Stimulated activated CD8-positive, alpha-beta memory T cell treated with anti-CD3 and anti-CD28 coated beads, Interleukin-7, amount 100 ng/mL, for 24 hours (primary cell): ENCODE measurements around the gene CDC123.
"Not testable (repeated sequence)": the region's sequence is repeated elsewhere in the genome, so short reads cannot be mapped to it uniquely, and the experiment has no call there.

Experiments
- DNase-seq: peaks from one replicate; pipeline ENCODE4 v3.0.0-alpha.2; 2020; ENCODE audit warnings: low read depth

Gene CDC123, protein sequence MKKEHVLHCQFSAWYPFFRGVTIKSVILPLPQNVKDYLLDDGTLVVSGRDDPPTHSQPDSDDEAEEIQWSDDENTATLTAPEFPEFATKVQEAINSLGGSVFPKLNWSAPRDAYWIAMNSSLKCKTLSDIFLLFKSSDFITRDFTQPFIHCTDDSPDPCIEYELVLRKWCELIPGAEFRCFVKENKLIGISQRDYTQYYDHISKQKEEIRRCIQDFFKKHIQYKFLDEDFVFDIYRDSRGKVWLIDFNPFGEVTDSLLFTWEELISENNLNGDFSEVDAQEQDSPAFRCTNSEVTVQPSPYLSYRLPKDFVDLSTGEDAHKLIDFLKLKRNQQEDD

DNA sequence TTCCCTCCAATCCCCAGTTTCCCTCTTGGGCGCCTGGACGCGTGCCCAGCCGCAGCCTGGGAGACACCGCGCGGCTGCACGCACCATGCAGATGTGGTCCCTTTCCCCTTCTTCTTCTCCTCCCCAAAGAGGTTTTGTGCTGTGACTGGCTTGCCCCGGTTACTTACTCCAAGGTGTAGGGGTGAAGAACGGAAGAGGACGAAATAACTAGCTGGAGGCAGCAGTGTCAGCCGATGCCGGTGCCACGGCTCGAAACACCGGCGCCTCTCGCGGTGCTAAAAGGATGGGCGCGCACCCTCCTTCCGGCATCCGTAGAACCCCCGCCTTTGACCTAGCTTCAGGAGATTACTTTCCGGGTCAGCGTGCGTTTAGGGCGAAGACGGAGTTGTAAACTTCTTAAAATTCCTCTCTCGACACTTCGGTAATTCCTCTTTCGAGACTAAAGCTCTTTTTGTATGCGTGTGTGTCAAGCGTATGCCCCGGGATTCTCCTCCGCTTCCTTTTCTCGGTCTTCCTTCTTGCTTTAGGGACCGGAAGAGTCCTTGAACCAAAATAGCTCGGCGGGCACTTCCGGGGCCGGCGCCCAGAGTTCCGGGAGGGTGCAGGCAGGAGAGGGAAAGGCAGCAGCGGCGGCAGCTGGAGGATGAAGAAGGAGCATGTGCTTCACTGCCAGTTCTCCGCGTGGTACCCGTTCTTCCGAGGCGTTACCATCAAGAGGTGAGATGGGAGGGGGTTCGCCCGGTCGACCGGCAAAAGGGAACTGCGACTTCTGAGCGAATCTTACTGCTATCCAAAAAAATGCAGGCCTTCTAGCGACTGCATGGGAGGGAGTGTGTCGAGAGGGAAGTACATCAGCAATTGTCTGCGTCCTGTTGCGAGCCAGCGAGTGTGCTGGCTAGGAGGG is at the start of gene CDC123, which contains the start of gene NUDT5:
TSS of gene CDC123 (plus strand) at position 586 of the 904 bp plus-strand sequence. CDS start at position 644, 58 bp downstream.
TSS of gene NUDT5 (minus strand) at position 289 of the 904 bp plus-strand sequence. CDS start 9,600 bp downstream, outside the sequence.
- DNase-seq, result peak; percentile 74

DNA sequence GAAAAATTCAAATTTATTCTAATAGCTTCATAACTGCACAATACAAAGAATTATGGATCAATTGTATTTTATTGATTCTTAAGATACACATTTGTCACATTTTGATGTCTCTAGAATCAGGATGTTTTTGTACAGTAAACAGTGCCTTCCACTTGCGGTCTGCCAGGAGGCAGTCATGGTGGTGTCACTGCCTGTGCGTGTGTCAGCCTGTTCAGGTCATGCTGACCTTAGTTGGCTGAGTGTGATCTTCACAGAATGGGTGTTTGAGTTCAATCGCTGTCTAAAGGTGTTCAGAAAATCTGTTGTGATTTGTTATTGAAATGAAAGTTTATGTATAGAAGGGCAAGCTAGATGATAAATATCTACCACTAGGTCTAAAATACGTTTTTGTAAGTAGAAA is 45.8 kb upstream of the CDC123 start:
- no peak for DNase-seq

DNA sequence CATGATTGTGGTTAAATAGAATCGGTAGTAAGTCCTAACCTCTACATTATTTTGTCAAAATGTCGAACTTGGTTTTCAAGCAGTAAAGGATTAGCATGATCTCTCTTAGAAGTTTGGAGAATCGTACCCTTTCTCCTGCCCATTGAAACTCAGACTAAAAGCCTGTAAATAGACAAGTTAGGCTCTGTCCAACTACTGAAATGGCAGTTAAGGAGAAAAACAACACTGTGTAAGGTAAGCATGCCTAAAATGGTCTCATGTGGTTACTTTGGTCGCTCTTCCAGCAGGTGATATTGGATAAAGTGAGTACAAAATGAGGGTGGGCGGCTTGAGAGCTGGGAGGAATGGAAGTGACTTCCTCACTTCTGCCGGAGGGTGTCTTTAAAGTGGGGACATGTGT is 41.5 kb upstream of the CDC123 start:
- no peak for DNase-seq

DNA sequence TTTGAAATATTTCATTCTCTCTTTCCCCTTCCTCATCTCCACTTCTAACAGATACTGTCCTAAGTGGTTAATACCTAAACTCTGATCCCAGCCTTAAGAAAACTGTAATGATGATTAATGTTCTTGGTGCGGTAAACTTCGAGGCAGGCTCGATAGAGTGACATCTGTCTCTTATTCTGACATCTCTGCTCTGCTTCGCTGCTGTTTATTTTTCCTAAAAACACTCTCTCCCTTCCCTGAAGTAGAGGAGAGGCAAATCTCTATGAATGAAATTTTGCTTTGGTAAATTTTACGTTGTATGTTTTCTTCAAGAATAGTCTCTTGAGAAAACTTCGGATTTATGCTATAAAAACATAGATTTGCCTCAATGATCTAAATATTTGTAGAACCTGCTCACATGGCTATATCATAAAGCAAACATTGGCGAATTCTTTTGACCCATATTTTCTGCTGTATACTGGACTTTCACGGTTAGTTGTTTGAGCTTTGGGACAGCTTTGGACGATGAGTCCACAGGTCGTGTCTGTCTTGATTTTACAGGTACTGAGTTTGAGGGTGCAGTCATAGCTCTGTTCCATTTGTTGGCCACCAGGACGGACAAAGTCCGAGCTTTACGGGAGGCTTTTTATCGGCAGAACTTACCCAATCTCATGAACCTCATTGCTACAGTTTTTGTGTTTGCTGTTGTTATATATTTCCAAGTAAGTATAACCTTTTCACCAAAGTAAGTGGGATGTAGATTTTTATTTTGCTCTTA is 39.4 kb upstream of the CDC123 start:
- no peak for DNase-seq

DNA sequence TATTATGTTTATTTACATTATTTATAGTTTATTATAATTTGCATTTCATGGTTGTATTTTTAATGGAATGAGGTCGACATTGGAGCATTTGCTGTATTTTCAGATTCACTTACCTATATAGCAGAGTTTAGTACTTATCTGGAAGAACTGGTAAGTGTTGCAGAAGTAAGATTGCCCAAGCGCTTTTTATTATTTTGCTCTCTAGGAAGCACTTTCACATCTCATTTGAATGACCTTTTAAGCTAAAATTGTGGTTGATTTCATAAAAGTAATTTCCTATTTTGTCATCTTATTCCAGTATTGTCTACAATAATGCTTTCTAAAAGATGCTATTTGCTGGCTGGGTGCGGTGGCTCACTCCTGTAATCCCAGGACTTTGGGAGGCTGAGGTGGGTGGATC is 37.9 kb upstream of the CDC123 start:
- no peak for DNase-seq

DNA sequence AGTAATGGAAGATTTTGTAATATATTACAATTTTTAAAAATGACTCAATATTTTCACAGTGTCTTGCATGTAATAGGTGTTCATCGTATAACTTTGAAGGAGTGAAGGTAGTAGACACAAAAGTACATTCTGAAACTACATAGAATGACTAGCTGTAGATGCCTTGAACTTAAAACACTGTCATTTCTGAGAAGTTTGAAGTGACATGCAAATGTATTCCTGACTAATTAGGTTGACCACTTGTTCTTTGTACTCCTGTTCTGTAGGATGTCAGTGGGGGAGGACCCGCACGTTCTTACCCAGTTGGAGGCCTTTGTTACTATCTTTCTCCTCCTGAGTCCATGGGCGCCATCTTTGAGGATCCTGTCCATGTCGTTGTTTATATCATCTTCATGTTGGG is 35.3 kb upstream of the CDC123 start:
- no peak for DNase-seq

DNA sequence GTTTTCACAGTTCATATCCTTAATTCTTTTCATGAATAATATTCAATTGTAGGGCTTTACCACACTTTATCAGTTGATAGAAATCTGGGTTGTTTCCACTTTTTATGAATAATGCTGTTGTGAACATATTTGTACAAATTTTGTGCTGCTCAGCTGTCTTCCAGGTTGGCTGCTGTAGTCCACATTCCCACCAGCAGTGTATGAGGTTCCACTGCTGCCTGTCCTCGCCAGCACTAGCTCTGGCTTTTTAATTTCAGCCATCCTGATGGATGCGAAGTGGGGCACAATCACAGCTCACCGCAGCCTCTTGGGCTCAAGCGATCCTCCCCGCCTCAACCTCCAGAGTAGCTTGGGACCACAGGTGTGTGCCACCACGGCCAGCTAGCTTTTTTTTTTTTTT is 33.1 kb upstream of the CDC123 start:
- no peak for DNase-seq

DNA sequence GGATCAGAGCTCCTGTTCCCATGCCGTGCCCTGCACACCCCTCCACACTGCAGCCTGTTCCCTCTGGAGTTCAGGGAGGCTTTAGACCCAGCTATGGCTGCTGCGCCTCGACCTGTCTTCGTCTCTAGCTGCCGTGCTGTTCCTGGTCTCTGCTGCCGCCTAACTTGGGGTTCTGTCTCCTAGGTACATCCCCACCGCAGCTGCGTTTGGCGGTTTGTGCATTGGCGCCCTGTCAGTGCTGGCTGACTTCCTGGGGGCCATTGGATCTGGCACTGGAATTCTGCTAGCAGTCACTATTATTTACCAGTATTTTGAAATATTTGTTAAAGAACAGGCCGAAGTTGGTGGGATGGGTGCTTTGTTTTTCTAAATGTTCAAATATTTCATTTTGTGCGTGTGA is 31.9 kb upstream of the CDC123 start:
- DNase-seq, result no peak

DNA sequence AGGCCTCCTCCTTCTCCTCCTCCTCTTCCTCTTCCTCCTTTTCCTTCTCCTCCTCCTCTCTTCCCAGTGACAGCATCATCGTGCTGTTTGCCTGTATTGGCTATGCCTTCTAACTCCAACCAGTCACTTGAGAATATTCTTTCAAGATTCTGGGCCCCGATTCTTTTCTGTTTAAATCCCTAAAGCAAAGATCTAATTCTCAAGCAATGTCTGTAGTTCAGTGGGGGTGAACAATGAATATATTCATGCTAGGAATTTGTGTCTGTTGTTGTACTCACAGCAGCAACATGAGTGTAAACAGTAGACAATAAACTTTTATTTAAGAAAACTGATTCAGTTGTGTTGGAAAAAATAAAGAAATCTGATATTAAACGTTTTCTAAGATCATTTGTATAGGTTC is 31.0 kb upstream of the CDC123 start:
- DNase-seq, result no peak

DNA sequence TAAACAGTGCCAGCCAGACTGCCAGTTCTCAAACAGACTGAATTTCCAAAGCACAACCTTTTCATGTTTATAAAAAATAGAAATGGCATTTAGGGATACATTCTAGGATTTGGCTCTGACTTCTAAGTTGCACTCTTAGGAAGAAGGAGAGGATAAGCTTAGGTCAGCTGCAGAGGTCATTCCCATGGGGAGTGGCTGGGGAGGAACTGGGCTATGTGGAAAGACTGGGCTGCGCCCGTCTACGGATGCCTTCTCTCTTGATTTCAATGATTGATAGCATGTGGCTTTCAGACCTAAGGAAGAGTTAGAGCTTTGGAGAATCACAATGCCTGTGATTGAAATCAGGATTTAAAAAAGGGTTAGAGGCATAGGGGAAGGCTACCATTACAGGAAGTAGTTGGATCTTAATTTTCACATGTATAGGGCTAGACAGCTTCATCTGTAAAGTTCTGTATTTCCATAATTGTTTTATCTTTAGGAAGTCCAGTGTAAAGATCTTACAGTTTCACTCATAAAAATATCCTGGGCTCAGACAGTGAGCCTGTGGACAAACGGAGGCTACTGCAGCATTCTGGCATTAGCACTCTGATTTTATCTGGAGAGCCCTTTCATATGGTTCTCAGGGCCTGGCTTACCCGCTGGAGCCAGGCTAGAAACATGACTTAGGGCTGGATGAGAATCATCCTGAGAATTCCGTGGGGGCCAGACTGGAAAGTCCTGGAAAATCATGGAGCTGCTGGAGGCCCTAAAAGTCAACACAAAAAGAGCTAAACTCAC is 29.8 kb upstream of the CDC123 start:
- DNase-seq, result no peak

DNA sequence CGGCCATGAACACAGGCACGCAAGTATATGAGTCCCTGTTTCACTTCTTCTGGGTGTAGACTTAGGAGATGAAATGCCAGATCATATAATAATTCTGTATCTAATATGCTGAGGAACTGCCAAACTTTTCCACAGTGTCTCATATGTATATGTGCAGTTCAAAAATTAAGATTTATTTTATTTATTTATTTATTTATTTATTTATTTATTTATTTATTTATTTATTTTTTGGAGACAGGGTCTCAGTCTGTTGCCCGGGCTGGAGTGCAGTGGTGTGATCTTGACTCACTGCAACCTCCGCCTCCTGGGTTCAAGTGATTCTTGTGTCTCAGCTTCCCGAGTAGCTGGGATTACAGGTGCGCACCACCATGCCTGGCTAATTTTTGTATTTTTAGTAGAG is 24.5 kb upstream of the CDC123 start:
- not testable (repeated sequence) for DNase-seq

DNA sequence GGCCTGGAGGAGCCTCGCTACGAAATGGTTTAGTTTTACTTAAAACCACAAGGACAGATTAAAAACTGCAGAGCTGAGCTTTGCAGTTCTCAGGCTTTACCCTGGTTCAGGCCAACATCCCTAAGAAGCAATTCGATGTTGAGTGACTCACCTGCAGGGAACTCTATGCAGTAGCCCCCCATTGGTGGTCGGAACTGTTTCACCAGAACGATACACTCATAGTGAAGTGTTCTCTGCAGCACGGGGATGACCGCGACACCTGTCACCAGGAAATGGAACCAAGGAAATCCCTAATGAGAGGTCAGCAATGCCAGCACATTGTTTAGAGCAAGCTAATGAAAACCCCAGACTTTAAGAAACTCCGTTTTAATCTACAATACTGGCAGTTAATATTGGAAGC is 18.3 kb upstream of the CDC123 start:
- DNase-seq, result no peak

DNA sequence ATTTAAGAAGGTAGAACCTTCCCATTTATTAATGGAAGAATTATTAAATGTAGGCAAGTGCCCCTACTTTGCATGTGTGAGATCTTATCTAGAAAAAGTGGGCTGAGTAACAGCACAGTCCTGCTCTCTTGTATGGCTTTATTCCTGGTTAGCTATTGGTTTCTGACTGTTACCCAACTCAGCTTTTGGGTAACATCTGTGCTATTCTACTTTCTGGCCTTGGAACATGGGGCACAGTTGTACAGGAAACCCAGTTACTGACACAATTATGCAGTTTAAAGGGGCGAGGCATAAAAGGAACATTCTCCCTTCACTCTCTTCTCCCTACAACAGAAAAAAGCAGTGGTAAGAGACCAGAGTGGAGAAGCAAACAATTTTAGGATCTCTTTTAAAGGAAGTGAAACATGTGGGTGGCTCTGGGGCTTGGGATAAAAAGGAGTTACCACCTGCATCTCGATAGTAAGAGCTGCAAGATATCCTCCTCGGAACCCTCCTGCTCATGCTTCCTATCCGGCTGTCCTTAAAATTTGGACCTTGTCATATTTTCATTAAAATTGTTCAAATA is 16.3 kb upstream of the CDC123 start:
- DNase-seq, result no peak

DNA sequence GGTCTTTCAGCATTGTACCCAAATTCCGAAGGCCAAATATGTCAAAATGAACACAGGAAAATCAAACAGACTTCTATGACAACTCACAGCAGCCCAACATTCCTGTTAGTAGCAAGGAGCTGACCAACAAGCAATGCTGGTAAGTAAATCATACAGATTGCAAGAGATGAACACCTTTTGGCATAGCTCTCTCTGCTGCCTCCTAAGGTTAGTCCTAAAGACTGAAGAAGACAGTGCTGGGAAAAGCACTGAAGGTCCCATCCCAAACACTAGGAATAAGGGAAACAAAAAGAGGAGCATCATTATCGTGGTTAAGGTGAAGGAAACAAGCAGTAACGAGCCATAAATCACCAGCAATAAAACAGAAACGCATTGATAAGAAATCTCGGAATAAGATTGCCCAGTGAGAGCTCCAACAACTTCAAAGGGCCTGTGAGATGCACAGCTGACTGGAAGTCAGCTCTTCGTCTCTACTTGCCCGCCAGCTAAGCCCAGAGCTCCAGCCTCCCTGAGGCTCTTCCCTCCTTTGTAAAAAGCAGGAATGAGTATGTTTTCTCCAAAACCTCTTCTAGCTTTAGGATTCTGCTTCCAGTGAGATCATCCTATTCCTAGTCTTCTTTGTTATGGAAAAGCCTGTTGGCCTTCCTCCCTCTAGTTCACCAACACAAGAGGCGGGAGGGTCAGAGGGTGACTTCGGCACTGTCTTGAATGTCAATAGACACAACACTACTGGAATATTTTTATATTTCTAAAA is 15.6 kb upstream of the CDC123 start:
- no peak for DNase-seq

DNA sequence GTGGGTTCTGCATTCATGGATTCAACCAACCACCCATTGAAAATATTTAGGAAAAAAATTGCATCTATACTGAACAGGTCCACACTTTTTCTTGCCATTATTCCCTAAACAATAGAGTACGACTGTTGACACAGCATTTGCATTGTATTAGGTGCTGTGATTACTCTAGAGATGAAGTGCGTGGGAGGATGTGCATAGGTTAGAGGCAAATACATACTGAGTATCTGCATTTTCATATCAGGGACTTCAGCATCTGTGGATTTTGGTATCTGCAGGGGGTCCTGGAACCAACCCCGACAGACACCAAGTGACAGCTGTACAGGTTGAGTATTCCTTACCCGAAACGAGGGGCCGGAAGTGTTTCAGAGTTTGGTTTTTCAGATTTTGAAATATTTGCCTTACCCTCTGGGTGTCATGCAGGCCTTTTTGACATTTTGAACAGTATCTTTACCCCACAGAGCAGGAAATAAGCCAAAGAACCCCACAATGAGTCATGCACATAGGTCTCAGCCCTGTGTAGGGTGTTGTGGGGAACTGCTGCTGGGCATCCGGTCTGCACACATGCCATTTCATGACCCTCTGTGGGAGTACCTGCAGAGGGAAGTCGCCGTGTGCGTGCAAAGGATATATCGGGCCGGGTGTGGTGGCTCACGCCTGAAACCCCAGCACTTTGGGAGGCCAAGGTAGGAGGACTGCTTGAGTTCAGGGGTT is 14.8 kb upstream of the CDC123 start:
- peak; percentile 26 for DNase-seq

DNA sequence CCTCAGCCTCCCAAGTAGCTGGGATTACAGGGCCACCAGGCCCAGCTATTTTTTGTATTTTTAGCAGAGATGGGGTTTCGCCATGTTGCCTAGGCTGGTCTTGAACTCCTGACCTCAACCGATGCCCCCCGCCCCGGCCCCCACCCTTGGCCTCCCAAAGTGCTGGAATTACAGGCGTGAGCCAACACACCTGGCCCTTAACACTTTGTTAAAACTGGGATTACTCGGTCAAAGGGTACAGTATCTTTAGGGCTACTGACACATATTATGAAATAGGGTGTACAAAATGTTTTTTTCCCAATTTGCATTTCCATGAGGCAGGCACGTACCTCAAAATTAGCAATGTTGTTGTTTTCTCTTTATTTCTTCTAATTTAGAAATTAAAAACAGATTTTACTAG is 11.8 kb upstream of the CDC123 start:
- DNase-seq, result no peak

DNA sequence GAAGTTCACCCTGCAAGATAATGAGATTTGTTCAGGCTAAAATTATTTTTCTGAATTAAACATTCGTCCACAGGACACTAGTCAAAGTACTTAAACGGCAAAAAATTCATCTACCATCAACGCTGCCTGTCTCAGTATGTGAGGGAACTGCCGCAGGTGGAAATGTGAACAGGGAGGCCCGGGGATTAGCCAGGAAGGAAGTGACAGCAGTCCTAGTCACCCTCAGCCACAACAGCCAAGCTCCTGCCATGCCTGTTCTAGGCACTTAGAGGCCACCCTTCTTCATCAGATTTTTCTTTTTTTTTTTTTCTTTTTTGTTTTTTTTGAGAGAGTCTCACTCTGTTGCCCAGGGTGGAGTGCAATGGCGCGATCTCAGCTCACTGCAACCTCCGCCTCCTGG is 9.7 kb upstream of the CDC123 start:
- DNase-seq, result no peak

DNA sequence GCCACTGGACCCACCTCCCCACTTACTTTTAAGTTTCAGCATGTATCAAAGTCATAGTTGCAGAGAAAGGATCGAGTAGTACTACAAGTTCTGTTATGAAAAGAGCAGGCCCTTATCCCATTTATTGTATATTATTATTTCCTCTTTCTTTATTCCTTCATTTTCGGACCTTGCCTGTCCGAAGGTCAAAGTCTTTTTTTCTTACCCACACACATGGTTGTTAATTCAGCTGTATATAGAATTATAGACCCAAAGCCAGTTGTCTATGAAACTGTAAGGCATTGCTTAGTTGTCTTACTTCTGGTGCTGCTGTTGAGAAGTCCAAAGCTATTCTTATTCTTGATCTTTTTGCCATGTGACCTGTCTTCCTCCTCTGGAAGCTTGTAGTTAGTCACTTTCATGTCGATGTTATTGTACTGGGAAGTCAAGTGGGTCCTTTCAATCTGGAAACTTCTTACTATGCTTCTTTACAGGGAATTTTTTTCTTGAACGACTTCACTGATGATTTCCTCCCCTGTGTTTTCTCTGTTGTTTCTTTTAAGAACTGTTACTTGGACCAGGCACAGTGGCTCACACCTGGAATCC is 8.6 kb upstream of the CDC123 start:
- DNase-seq, result no peak

DNA sequence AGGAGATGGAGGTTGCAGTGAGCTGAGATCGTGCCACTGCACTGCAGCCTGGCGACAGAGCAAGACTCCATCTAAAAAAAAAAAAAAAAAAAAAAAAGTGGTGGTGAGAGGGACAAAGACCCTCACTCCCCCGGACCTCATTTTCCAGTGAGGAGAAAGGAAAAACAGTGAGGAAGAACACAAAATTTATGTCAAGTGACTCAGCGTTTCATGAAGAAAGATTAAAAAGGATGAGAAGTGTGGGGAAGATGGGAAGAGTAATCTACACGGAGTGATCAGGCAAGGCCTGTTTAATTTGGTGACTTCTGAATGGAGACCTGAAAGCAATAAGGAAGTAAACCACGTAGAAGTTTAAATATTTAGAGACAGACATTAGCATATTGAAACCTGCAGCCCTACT is 7.3 kb upstream of the CDC123 start:
- DNase-seq, result no peak

DNA sequence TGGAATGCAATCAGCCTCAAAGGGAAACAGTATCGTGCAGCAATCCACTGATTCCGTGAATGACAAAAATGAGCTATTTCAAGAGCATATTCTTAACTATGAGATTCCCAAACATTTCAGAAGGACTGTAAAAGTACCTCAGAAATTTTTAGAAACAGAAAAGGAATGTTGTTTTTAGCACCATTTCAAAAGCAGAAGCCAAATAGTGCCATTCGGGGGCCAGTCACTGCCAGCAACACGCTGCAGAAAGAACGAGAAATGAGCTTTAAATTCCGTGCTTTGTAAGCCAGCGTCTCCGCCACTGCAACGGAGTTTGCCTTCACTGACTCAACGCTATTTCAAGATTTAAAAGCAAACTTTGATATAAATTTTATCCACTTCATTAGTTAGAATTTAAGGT is 6.6 kb upstream of the CDC123 start:
- no peak for DNase-seq
